ENCODE results near the gene AFMID.

The AFMID gene

GRCh38 chr17:78238823-78239488 is 51.8 kb downstream of the AFMID start:
- H3K36me3 ChIP-seq (replicated peaks; ENCODE audit: insufficient read depth, low read length): no peaks in the 10 kb centered on the region
- H3K9me2 ChIP-seq (replicated peaks; ENCODE audit: insufficient read depth, low read length): no peaks in the 10 kb centered on the region
- H3K4me1 ChIP-seq (ENCODE audit: low read length): 0 out of 2 replicates have a peak, but pooled peaks cover 5% of the 10 kb centered on the region
- no peak overlapping the region for H3K27ac ChIP-seq (ENCODE audit: low read length)
- H3K79me2 ChIP-seq (ENCODE audit: low read length): no peaks in the 10 kb centered on the region
- no peaks in the 10 kb centered on the region for H3F3A ChIP-seq (ENCODE audit: insufficient read depth, low read length)
- H2AFZ ChIP-seq (ENCODE audit: low read length): no peak overlapping the region
- no peak for DNase-seq
- H4K20me1 ChIP-seq (ENCODE audit: insufficient read depth, low read length): no peaks in the 10 kb centered on the region
- no peak overlapping the region for H3K9ac ChIP-seq (ENCODE audit: low read length)
- no peak overlapping the region for H3K4me2 ChIP-seq (ENCODE audit: low read depth, low read length)
- no peaks in the 10 kb centered on the region for H3K9me3 ChIP-seq (replicated peaks; ENCODE audit: insufficient read depth, low read length)
- no peak overlapping the region for H3K4me3 ChIP-seq (ENCODE audit: low read length)
- TF ChIP-seq EZH2 (optimal IDR thresholded peaks at IDR 0.05; ENCODE audit: low read depth, low read length): no peak
- no peak for TF ChIP-seq CTCF (IDR thresholded peaks at IDR 0.05; ENCODE audit: low read length)
- no peak for TF ChIP-seq EZH2phosphoT487 (IDR thresholded peaks at IDR 0.05; ENCODE audit: low read length)
- no peaks in the 10 kb centered on the region for H3K27me3 ChIP-seq (replicated peaks; ENCODE audit: insufficient read depth, low read length)

GRCh38 chr17:78239489-78239931 is 52.3 kb downstream of the AFMID start:
- no peak for DNase-seq
- Histone ChIP-seq H3K4me1 (ENCODE audit: low read length) (0 out of 2 replicates have a peak, but pooled peaks cover 5% of the 10 kb centered on the region), H4K20me1 (ENCODE audit: insufficient read depth, low read length) (no peaks in the 10 kb centered on the region), H2AFZ (ENCODE audit: low read length) (no peak overlapping the region), H3K79me2 (ENCODE audit: low read length) (no peaks in the 10 kb centered on the region), H3K9me2 (replicated peaks; ENCODE audit: insufficient read depth, low read length) (no peaks in the 10 kb centered on the region), H3K4me3 (ENCODE audit: low read length) (no peak overlapping the region), H3K36me3 (replicated peaks; ENCODE audit: insufficient read depth, low read length) (no peaks in the 10 kb centered on the region), H3K4me2 (ENCODE audit: low read depth, low read length) (no peak overlapping the region), H3K27ac (ENCODE audit: low read length) (no peak overlapping the region), H3K9me3 (replicated peaks; ENCODE audit: insufficient read depth, low read length) (no peaks in the 10 kb centered on the region), H3F3A (ENCODE audit: insufficient read depth, low read length) (no peaks in the 10 kb centered on the region), H3K9ac (ENCODE audit: low read length) (no peak overlapping the region), H3K27me3 (replicated peaks; ENCODE audit: insufficient read depth, low read length) (no peaks in the 10 kb centered on the region)
- no peak for TF ChIP-seq CTCF (IDR thresholded peaks at IDR 0.05; ENCODE audit: low read length)
- TF ChIP-seq EZH2phosphoT487 (IDR thresholded peaks at IDR 0.05; ENCODE audit: low read length): no peak
- TF ChIP-seq EZH2 (optimal IDR thresholded peaks at IDR 0.05; ENCODE audit: low read depth, low read length): no peak

GRCh38 chr17:78240012-78240655 is 53.0 kb downstream of the AFMID start:
- H3K79me2 ChIP-seq (ENCODE audit: low read length): no peaks in the 10 kb centered on the region

More at GRCh38 chr17:78240012-78240655, 53.0 kb downstream of the AFMID start:
- TF ChIP-seq CTCF (IDR thresholded peaks at IDR 0.05; ENCODE audit: low read length) (no peak), EZH2phosphoT487 (IDR thresholded peaks at IDR 0.05; ENCODE audit: low read length) (no peak), EZH2 (optimal IDR thresholded peaks at IDR 0.05; ENCODE audit: low read depth, low read length) (no peak)
- H3K4me3 ChIP-seq (ENCODE audit: low read length): no peak overlapping the region
- no peaks in the 10 kb centered on the region for H3F3A ChIP-seq (ENCODE audit: insufficient read depth, low read length)
- no peak overlapping the region for H2AFZ ChIP-seq (ENCODE audit: low read length)
- H3K4me2 ChIP-seq (ENCODE audit: low read depth, low read length): no peak overlapping the region
- no peak overlapping the region for H3K27ac ChIP-seq (ENCODE audit: low read length)
- H3K9me2 ChIP-seq (replicated peaks; ENCODE audit: insufficient read depth, low read length): no peaks in the 10 kb centered on the region
- DNase-seq: no peak
- no peaks in the 10 kb centered on the region for H3K27me3 ChIP-seq (replicated peaks; ENCODE audit: insufficient read depth, low read length)
- H3K9ac ChIP-seq (ENCODE audit: low read length): no peak overlapping the region
- H3K9me3 ChIP-seq (replicated peaks; ENCODE audit: insufficient read depth, low read length): no peaks in the 10 kb centered on the region
- H4K20me1 ChIP-seq (ENCODE audit: insufficient read depth, low read length): no peaks in the 10 kb centered on the region
- H3K4me1 ChIP-seq (ENCODE audit: low read length): 0 out of 2 replicates have a peak, but pooled peaks cover 5% of the 10 kb centered on the region
- no peaks in the 10 kb centered on the region for H3K36me3 ChIP-seq (replicated peaks; ENCODE audit: insufficient read depth, low read length)
